ENCODE data around the gene NAV2.
"Not testable (repeated sequence)": the region's sequence is repeated elsewhere in the genome, so short reads cannot be mapped to it uniquely, and the experiment has no call there.

NAV2 gene

GRCh38 chr11:20083877-20084276 lies 371.2 kb downstream of the NAV2 start:
- not testable (repeated sequence) for H3K27ac ChIP-seq (ENCODE audit: low read depth, low read length); H3K4me3 ChIP-seq (ENCODE audit: low read length); H3K9me3 ChIP-seq (ENCODE audit: insufficient read depth, low read depth, low read length); H3K4me1 ChIP-seq (ENCODE audit: insufficient read depth, low read length); H3K9ac ChIP-seq (ENCODE audit: low read depth, low read length); H3K27me3 ChIP-seq (ENCODE audit: insufficient read depth, low read length)
- peaks cover 100% of the 10 kb centered on the region for H3K36me3 ChIP-seq (ENCODE audit: insufficient read depth, low read length)
- WGBS, result 96% methylated on average over 3 of the region's 3 CpGs

- 91% methylated on average over 8 of the region's 8 CpGs for WGBS
- 0 out of 2 replicates have a peak, but pooled peaks cover 7% of the 10 kb centered on the region for H3K4me1 ChIP-seq (ENCODE audit: insufficient read depth, low read length)
- H3K27ac ChIP-seq (ENCODE audit: low read depth, low read length), result no peak overlapping the region
- H3K36me3 ChIP-seq (ENCODE audit: insufficient read depth, low read length), result peaks cover 100% of the 10 kb centered on the region
- no peak overlapping the region for H3K4me3 ChIP-seq (ENCODE audit: low read length)
- no peaks in the 10 kb centered on the region for H3K9me3 ChIP-seq (ENCODE audit: insufficient read depth, low read depth, low read length)
- no peaks in the 10 kb centered on the region for H3K27me3 ChIP-seq (ENCODE audit: insufficient read depth, low read length)
- H3K9ac ChIP-seq (ENCODE audit: low read depth, low read length), result no peak overlapping the region
These were observed 372.5 kb downstream of the NAV2 start for GRCh38 chr11:20084921-20085814.

DNA sequence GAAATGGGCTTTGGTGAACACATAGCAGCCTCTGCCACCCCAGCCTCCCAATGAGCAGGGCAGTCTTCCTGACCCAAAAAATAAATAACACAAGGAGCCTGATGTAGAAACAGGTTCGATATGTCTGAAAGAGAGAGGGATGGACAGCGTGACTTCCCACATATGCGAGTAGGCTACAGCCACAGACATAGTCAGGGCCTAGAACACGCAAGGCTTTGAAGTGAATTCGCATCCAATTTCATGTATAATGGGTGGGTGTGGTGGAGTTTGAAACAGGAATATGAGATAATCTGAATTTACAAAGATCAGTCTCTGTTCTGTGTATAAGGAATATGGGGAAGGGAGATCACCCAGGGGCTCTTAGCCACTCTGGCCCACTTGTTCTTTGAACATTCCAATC lies 373.3 kb downstream of the NAV2 start:
- peaks cover 100% of the 10 kb centered on the region for H3K36me3 ChIP-seq (ENCODE audit: insufficient read depth, low read length)
- H3K4me1 ChIP-seq (ENCODE audit: insufficient read depth, low read length), result 0 out of 2 replicates have a peak, but pooled peaks cover 7% of the 10 kb centered on the region
- H3K9me3 ChIP-seq (ENCODE audit: insufficient read depth, low read depth, low read length), result no peaks in the 10 kb centered on the region
- no peak overlapping the region for H3K27ac ChIP-seq (ENCODE audit: low read depth, low read length)
- WGBS, result 97% methylated on average over 5 of the region's 5 CpGs
- H3K4me3 ChIP-seq (ENCODE audit: low read length), result no peak overlapping the region
- no peaks in the 10 kb centered on the region for H3K27me3 ChIP-seq (ENCODE audit: insufficient read depth, low read length)
- no peak overlapping the region for H3K9ac ChIP-seq (ENCODE audit: low read depth, low read length)

DNA sequence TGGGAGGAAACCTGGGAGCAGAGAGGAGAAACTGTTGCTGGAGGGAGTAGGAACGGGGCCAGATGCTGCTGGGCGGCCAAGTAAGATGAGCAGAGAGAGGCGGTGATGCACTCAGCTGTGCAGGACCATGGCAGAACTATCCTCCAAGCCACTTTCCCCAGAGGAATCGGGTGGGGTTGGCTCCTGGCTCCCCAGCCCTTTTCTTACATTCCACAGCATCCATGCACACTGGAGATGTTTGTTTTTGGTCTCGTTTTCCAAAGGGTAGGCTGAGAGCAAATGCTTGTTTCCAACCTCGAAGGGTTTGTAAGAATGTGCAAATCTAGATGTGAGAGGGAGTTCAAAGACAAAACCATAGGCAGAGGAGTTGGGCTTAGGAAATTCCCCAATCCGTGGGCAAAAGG lies 374.5 kb downstream of the NAV2 start:
- Histone ChIP-seq H3K9ac (ENCODE audit: low read depth, low read length) (no peak overlapping the region), H3K9me3 (ENCODE audit: insufficient read depth, low read depth, low read length) (no peaks in the 10 kb centered on the region), H3K27me3 (ENCODE audit: insufficient read depth, low read length) (no peaks in the 10 kb centered on the region), H3K4me3 (ENCODE audit: low read length) (no peak overlapping the region), H3K4me1 (ENCODE audit: insufficient read depth, low read length) (0 out of 2 replicates have a peak, but pooled peaks cover 7% of the 10 kb centered on the region), H3K27ac (ENCODE audit: low read depth, low read length) (no peak overlapping the region), H3K36me3 (ENCODE audit: insufficient read depth, low read length) (peaks cover 100% of the 10 kb centered on the region)
- whole genome bisulfite sequencing, result 93% methylated on average over 7 of the region's 7 CpGs

DNA sequence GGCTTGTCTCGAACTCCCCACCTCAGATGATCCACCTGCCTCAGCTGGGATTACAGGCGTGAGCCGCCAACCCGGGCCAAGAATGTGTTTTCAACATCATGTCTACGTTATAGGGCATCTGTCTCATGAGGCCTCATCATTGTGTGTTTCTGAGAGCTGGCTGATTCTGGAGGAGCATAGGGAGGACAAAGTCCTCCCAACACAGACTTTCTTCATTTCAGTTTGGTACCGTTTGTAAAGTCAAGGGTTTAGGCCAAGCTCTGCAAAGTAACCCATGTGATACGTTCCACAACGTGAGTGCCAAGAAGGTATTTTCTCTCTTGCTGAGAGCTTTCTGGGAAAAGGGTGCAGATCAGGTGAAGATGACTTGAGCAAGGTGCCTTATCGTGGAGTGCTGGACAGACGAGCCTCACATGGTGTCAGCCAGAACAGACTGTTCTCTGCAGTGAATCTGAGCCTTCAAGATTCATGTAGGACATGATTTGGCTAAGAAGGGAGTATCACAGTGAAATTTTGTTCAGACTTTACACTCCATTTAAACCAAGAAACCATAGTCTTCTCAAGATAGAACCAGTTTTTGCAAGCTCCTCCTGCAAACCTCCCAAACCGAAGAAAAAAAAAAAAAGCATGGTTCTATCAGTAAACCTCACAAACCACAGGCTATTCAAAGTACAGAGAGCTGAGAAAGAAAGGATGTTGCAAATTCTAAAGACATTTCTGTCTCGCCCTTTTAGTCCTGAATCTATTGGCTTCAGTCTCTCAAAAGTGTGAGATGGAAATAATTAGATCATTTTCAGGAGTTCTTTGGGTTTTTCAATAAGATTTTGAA lies 376.0 kb downstream of the NAV2 start:
- peaks cover 100% of the 10 kb centered on the region for H3K36me3 ChIP-seq (ENCODE audit: insufficient read depth, low read length)
- no peaks in the 10 kb centered on the region for H3K27me3 ChIP-seq (ENCODE audit: insufficient read depth, low read length)
- no peak overlapping the region for H3K9ac ChIP-seq (ENCODE audit: low read depth, low read length)
- H3K4me1 ChIP-seq (ENCODE audit: insufficient read depth, low read length), result 0 out of 2 replicates have a peak, but pooled peaks cover 7% of the 10 kb centered on the region
- no peaks in the 10 kb centered on the region for H3K9me3 ChIP-seq (ENCODE audit: insufficient read depth, low read depth, low read length)
- 90% methylated on average over 12 of the region's 12 CpGs for WGBS
- H3K4me3 ChIP-seq (ENCODE audit: low read length), result no peak overlapping the region
- H3K27ac ChIP-seq (ENCODE audit: low read depth, low read length), result no peak overlapping the region

DNA sequence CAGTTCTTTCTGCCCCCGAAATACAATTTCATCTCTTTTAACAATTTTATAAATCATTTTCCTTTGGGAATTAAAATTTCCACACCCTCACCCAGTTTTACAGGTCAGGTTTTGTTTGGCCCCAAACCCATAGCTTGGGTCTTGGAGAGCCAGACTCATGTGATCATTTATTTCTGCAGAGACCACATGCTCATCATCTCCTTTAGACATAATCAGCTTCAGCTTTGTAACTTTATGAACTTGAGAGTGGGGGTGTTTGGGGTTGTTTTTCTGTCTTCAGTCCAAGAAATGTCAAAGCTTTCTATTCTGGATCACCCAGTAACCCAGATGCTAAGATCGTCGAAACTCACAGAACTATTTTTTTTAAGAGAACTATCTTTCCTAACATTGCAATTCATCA lies 376.7 kb downstream of the NAV2 start:
- H3K9ac ChIP-seq (ENCODE audit: low read depth, low read length), result no peak overlapping the region
- peaks cover 97% of the 10 kb centered on the region for H3K36me3 ChIP-seq (ENCODE audit: insufficient read depth, low read length)
- H3K4me1 ChIP-seq (ENCODE audit: insufficient read depth, low read length), result 0 out of 2 replicates have a peak, but pooled peaks cover 7% of the 10 kb centered on the region
- H3K4me3 ChIP-seq (ENCODE audit: low read length), result no peak overlapping the region
- H3K9me3 ChIP-seq (ENCODE audit: insufficient read depth, low read depth, low read length), result no peaks in the 10 kb centered on the region
- H3K27me3 ChIP-seq (ENCODE audit: insufficient read depth, low read length), result no peaks in the 10 kb centered on the region
- WGBS, result 95% methylated on average over 3 of the region's 3 CpGs
- H3K27ac ChIP-seq (ENCODE audit: low read depth, low read length), result no peak overlapping the region

DNA sequence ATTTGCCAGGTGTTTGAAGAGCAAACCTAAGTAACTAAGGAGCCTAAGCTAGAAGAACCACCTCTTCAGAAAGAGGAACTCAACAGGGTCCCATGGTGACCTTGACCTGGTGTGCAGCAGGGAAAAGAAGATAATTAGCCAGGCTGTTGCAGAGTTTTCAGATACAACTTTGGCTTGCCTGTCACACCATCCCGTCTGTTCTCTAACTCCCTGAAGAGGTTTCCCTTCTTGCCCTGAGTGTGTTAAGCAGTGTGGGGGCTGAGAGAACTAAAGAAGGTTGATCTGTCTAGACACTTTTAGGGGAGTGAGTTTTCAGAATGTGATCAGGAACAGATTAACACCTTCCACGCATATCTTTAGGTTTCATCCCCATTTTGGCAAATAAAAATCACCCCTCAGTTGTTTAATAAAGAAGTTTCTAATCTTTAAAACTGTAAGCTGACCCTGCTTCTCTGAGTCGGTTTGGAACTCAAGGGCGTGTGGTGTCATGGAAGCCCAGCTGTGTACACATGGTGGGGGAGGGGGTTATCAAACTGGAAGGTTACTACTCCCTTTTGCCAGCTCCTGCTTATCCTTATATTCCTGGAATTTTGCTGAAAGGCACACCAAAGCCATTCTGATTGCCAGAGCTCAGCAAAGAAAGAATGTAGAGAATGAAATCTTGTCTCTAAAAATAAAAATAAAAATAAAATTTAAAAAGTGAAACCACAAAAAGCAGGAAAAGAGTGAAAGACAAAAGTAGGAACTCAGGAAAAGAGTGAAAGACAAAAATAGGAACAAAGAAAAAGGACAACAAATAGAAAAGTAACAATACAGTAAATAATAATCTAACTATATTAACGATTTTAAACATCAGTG lies 377.4 kb downstream of the NAV2 start:
- Histone ChIP-seq H3K36me3 (ENCODE audit: insufficient read depth, low read length) (peaks cover 97% of the 10 kb centered on the region), H3K4me3 (ENCODE audit: low read length) (no peak overlapping the region), H3K9me3 (ENCODE audit: insufficient read depth, low read depth, low read length) (no peaks in the 10 kb centered on the region), H3K27ac (ENCODE audit: low read depth, low read length) (no peak overlapping the region), H3K9ac (ENCODE audit: low read depth, low read length) (no peak overlapping the region), H3K4me1 (ENCODE audit: insufficient read depth, low read length) (0 out of 2 replicates have a peak, but pooled peaks cover 7% of the 10 kb centered on the region), H3K27me3 (ENCODE audit: insufficient read depth, low read length) (no peaks in the 10 kb centered on the region)
- 82% methylated on average over 3 of the region's 5 CpGs for WGBS

- H3K36me3 ChIP-seq (ENCODE audit: insufficient read depth, low read length), result peaks cover 97% of the 10 kb centered on the region
- H3K4me1 ChIP-seq (ENCODE audit: insufficient read depth, low read length), result 0 out of 2 replicates have a peak, but pooled peaks cover 7% of the 10 kb centered on the region
- WGBS, result 90% methylated on average over 10 of the region's 10 CpGs
- no peaks in the 10 kb centered on the region for H3K9me3 ChIP-seq (ENCODE audit: insufficient read depth, low read depth, low read length)
- no peak overlapping the region for H3K4me3 ChIP-seq (ENCODE audit: low read length)
- H3K27me3 ChIP-seq (ENCODE audit: insufficient read depth, low read length), result no peaks in the 10 kb centered on the region
- H3K9ac ChIP-seq (ENCODE audit: low read depth, low read length), result no peak overlapping the region
- no peak overlapping the region for H3K27ac ChIP-seq (ENCODE audit: low read depth, low read length)
These were observed 378.2 kb downstream of the NAV2 start for GRCh38 chr11:20090654-20091374.

DNA sequence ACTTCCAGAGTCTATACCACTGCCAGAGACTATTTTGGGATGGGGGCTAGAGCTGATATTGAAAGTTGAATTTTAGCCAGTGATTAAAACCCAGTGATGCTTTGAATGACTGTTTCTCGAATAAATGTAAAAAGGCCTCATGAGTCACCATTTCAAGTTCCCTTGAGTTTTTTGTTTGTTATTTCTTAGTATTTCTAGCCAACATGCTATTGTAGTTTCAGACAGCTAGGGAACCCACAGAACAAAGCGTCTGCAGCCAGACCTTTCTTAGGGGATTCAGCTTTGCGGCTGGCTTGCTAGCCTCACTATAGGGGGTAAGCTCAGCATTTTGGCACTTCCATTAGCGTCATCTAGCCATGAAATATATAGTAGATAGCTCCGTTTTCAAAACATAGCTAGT lies 381.1 kb downstream of the NAV2 start:
- Histone ChIP-seq H3K27me3 (ENCODE audit: insufficient read depth, low read length) (no peaks in the 10 kb centered on the region), H3K4me3 (ENCODE audit: low read length) (no peak overlapping the region), H3K27ac (ENCODE audit: low read depth, low read length) (no peak overlapping the region), H3K4me1 (ENCODE audit: insufficient read depth, low read length) (0 out of 2 replicates have a peak, but pooled peaks cover 7% of the 10 kb centered on the region), H3K9ac (ENCODE audit: low read depth, low read length) (no peak overlapping the region), H3K9me3 (ENCODE audit: insufficient read depth, low read depth, low read length) (no peaks in the 10 kb centered on the region), H3K36me3 (ENCODE audit: insufficient read depth, low read length) (peaks cover 97% of the 10 kb centered on the region)
- 93% methylated on average over 5 of the region's 5 CpGs for WGBS

DNA sequence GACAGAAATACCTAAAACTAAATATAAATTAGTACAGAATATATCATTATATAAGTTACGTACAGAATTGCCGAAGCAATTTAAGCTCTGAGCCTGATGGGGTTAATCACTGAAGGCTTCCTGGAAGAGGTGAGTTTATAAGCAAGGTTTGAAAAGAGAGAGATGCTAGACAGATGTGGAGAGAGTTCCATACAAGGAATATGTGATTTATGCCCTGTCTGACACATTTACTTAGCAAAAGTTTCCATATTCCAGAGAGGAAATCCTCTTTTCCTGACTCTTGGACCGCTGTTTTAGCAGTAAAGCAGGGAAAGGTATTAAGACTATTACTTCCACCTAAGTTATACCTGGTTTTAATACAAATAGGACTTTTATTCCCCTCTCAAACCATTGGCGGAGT lies 382.6 kb downstream of the NAV2 start:
- no peak overlapping the region for H3K9ac ChIP-seq (ENCODE audit: low read depth, low read length)
- no peak overlapping the region for H3K27ac ChIP-seq (ENCODE audit: low read depth, low read length)
- no peaks in the 10 kb centered on the region for H3K4me1 ChIP-seq (ENCODE audit: insufficient read depth, low read length)
- no peak overlapping the region for H3K4me3 ChIP-seq (ENCODE audit: low read length)
- no peaks in the 10 kb centered on the region for H3K9me3 ChIP-seq (ENCODE audit: insufficient read depth, low read depth, low read length)
- 98% methylated on average over 4 of the region's 4 CpGs for WGBS
- H3K27me3 ChIP-seq (ENCODE audit: insufficient read depth, low read length), result no peaks in the 10 kb centered on the region
- H3K36me3 ChIP-seq (ENCODE audit: insufficient read depth, low read length), result peaks cover 97% of the 10 kb centered on the region
